Breast epithelium (tissue), 3 donors: ENCODE data around the gene LDLRAD4.

Experiments
- POLR2A ChIP-seq: fragments of 450-650 bp; IDR thresholded peaks from one replicate; pipeline ENCODE4 v1.6.1; 2016; ENCODE audit warnings: antibody characterized with exemption, mild to moderate bottlenecking, moderate library complexity
- TF ChIP-seq, protein P1 (sequence below), 3 donors: fragments of 450-650 bp; IDR thresholded peaks; one replicate each; pipeline ENCODE4 v1.5.1; 2016 to 2017; ENCODE audit warnings: antibody characterized with exemption in 3 of 3, mild to moderate bottlenecking in 3 of 3, moderate library complexity in 3 of 3

DNA sequence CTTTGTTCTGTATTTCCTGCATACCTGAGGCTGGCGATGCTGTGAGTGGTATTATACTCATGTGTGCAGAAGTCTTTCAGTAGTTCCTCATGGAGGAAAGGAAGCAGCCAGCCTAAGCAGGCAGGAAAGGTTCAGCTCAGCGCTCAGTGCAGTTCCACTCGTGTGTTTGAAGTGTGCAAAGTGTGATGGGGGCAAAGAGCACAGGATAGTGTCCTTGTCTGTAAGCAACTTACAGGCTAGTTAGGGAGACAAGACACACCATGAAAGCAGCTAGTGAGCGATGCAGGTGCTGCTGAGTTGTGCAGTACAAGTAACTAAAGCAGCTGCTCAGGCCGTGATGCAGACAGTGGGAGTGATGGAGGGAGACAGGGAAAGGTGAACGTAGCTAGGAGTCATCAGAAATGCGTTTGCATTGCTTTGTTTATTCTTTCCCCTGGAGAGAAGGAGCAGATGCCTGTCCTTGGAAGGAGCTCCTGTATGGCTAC, 146.2 kb downstream of the LDLRAD4 start:
- no peak for TF ChIP-seq POLR2A
- TF ChIP-seq, protein P1, sequence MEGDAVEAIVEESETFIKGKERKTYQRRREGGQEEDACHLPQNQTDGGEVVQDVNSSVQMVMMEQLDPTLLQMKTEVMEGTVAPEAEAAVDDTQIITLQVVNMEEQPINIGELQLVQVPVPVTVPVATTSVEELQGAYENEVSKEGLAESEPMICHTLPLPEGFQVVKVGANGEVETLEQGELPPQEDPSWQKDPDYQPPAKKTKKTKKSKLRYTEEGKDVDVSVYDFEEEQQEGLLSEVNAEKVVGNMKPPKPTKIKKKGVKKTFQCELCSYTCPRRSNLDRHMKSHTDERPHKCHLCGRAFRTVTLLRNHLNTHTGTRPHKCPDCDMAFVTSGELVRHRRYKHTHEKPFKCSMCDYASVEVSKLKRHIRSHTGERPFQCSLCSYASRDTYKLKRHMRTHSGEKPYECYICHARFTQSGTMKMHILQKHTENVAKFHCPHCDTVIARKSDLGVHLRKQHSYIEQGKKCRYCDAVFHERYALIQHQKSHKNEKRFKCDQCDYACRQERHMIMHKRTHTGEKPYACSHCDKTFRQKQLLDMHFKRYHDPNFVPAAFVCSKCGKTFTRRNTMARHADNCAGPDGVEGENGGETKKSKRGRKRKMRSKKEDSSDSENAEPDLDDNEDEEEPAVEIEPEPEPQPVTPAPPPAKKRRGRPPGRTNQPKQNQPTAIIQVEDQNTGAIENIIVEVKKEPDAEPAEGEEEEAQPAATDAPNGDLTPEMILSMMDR (IDR thresholded peaks at IDR 0.05) = no peak
